PC-3 (cell line): Measurements from ENCODE around the gene TAOK1. TPM values are rescaled to one million over a fixed set of nuclear protein-coding genes. Genes with fewer than 3 reads are reported as not detected.

ENCODE experiments used
- ATAC-seq: fragments of 200-7000 bp; cut with Tn5 transposase; 2 replicates; pipeline ENCODE4 v1.9.1; 2020; ENCODE audit warnings: mild to moderate bottlenecking, moderate library complexity
- BruUV-seq: library from RNA; stranded (reverse); fragments of 400-500 nt; replicated peaks from 2 replicates; lab custom pipeline; 2021; lab: Mats Ljungman, UMichigan
- CTCF ChIA-PET: fragments of 300-600 bp; sonication (Branson Sonifier 250); formaldehyde crosslinking; loops from one replicate; lab custom pipeline; 2022; ENCODE audit warnings: antibody characterized with exemption; lab: Charles Lee
- POLR2A ChIA-PET: fragments of 300-600 bp; sonication (Branson Sonifier 250); formaldehyde crosslinking; loops from one replicate; lab custom pipeline; 2022; ENCODE audit warnings: antibody characterized with exemption; ENCODE audit not compliant: unreplicated experiment; lab: Charles Lee
- DNase-seq: peaks from one replicate; pipeline ENCODE4 v3.0.0-alpha.2; 2015
- H2AFZ ChIP-seq: fragments of 300-600 bp; sonication (generic); 2 replicates; pipeline ENCODE4 v1.6.0; 2016; ENCODE audit warnings: antibody characterized with exemption, low read length
- H3F3A ChIP-seq: fragments of 300-600 bp; sonication (generic); one replicate; pipeline ENCODE4 v1.6.0; 2017; ENCODE audit warnings: antibody characterized with exemption, low read length, control low read depth, mild to moderate bottlenecking; ENCODE audit not compliant: unreplicated experiment
- H3K27ac ChIP-seq: fragments of 300-600 bp; sonication (generic); 2 replicates; pipeline ENCODE4 v1.5.1; 2016; ENCODE audit warnings: mild to moderate bottlenecking, low read length
- H3K27me3 ChIP-seq: fragments of 300-600 bp; sonication (generic); 2 replicates; pipeline ENCODE4 v1.6.1; 2016; ENCODE audit warnings: low read length, mixed read lengths
- H3K36me3 ChIP-seq: fragments of 300-600 bp; sonication (generic); 2 replicates; pipeline ENCODE4 v1.6.1; 2016; ENCODE audit warnings: low read depth, mixed run types, low read length, mixed read lengths
- H3K4me1 ChIP-seq: fragments of 300-600 bp; sonication (generic); 2 replicates; pipeline ENCODE4 v1.5.1; 2016; ENCODE audit warnings: low read length; ENCODE audit not compliant: insufficient read depth
- H3K4me2 ChIP-seq: fragments of 300-600 bp; sonication (generic); 2 replicates; pipeline ENCODE4 v1.6.0; 2016; ENCODE audit warnings: low read length
- H3K4me3 ChIP-seq: fragments of 300-600 bp; sonication (generic); 2 replicates; pipeline ENCODE4 v1.5.1; 2016; ENCODE audit warnings: mild to moderate bottlenecking, low read length, mixed read lengths
- H3K79me2 ChIP-seq: fragments of 300-600 bp; sonication (generic); 2 replicates; pipeline ENCODE4 v1.6.1; 2017; ENCODE audit warnings: low read length, mixed read lengths
- H3K9ac ChIP-seq: fragments of 300-600 bp; sonication (generic); 2 replicates; pipeline ENCODE4 v1.6.0; 2016; ENCODE audit warnings: mild to moderate bottlenecking, low read length
- H3K9me2 ChIP-seq: fragments of 300-600 bp; sonication (generic); replicated peaks from 2 replicates; pipeline ENCODE4 v1.6.1; 2016; ENCODE audit warnings: mixed run types, low read length, mixed read lengths
- H3K9me3 ChIP-seq: fragments of 300-600 bp; sonication (generic); 2 replicates; pipeline ENCODE4 v1.6.1; 2016; ENCODE audit warnings: low read length, mixed read lengths
- H4K20me1 ChIP-seq: fragments of 300-600 bp; sonication (generic); 2 replicates; pipeline ENCODE4 v1.6.1; 2016; ENCODE audit warnings: low read length, mixed read lengths
- CTCF ChIP-seq: fragments of 300-600 bp; sonication (generic); conservative IDR thresholded peaks from 2 replicates; pipeline ENCODE4 v1.5.1; 2017; ENCODE audit warnings: antibody characterized with exemption, low read depth, mild to moderate bottlenecking, low read length
- EZH2 ChIP-seq: fragments of 300-600 bp; sonication (generic); IDR thresholded peaks from one replicate; pipeline ENCODE4 v1.6.1; 2017; ENCODE audit warnings: antibody characterized with exemption, mild to moderate bottlenecking, low read length; ENCODE audit not compliant: unreplicated experiment
- EZH2phosphoT487 ChIP-seq: fragments of 300-600 bp; sonication (generic); IDR thresholded peaks from 2 replicates; pipeline ENCODE4 v1.6.1; 2018; ENCODE audit warnings: mild to moderate bottlenecking, antibody characterized with exemption, low read length, borderline replicate concordance
- intact Hi-C: fragments of 100-400 bp; cut with micrococcal nuclease; formaldehyde crosslinking; loops from 2 replicates; pipeline ENCODE4 v1.9.0; 2023
- total RNA-seq: library from RNA; depleted of rRNA; stranded (reverse); fragments of >200 nt; gene quantifications from 2 replicates; pipeline ENCODE4 v1.2.3, GENCODE V29; 2014

TAOK1 gene
- total RNA-seq, 1 experiment from 2014 or later: 17.3 TPM

- DNase-seq (peak; percentile 6), ATAC-seq (no peak)
- peaks cover 9% of the 10 kb centered on the region for H3K79me2 ChIP-seq
- peaks cover 42% of the 10 kb centered on the region for H3K4me1 ChIP-seq
- CTCF ChIA-PET: no interaction called here
- no TSS peak for BruUV-seq
- H3K27ac ChIP-seq: no peak overlapping the region
- no peaks in the 10 kb centered on the region for H3K27me3 ChIP-seq
- intact Hi-C loops: no loop called here
- POLR2A ChIA-PET: no interaction called here
- peak overlapping the region; percentile 75 for H3K4me3 ChIP-seq
- H3K9ac ChIP-seq: peak overlapping the region; percentile 51
- no peaks in the 10 kb centered on the region for H3K36me3 ChIP-seq
- no peaks in the 10 kb centered on the region for H4K20me1 ChIP-seq
- H3F3A ChIP-seq: no peaks in the 10 kb centered on the region
- H3K9me2 ChIP-seq: no peaks in the 10 kb centered on the region
- no peaks in the 10 kb centered on the region for H3K9me3 ChIP-seq
- TF ChIP-seq CTCF (peak; percentile 37; the same call in 1 of the 2 replicates), EZH2 (no peak), EZH2phosphoT487 (no peak)
- peak overlapping the region; percentile 89 for H3K4me2 ChIP-seq
- peak overlapping the region; percentile 86 for H2AFZ ChIP-seq
Observed at GRCh38 chr17:29593591-29594518, 203.7 kb downstream of the TAOK1 start.

- H3K27ac ChIP-seq: no peak overlapping the region
- CTCF ChIA-PET: no interaction called here
Observed at GRCh38 chr17:29594519-29595090, 204.4 kb downstream of the TAOK1 start.

More at GRCh38 chr17:29594519-29595090, 204.4 kb downstream of the TAOK1 start:
- intact Hi-C loops: no loop called here
- Histone ChIP-seq H3K27me3 (no peaks in the 10 kb centered on the region), H3F3A (no peaks in the 10 kb centered on the region), H3K4me3 (peak overlapping the region; percentile 75), H3K4me2 (peak overlapping the region; percentile 89), H3K36me3 (no peaks in the 10 kb centered on the region), H3K9me2 (no peaks in the 10 kb centered on the region), H4K20me1 (no peaks in the 10 kb centered on the region), H3K79me2 (peaks cover 8% of the 10 kb centered on the region; the same call in 1 of the 2 replicates), H2AFZ (no peak overlapping the region), H3K9ac (no peak overlapping the region), H3K9me3 (no peaks in the 10 kb centered on the region), H3K4me1 (peaks cover 42% of the 10 kb centered on the region)
- no peak for ATAC-seq
- no TSS peak for BruUV-seq
- TF ChIP-seq EZH2 (no peak), CTCF (no peak), EZH2phosphoT487 (no peak)
- POLR2A ChIA-PET: no interaction called here
- no peak for DNase-seq
